Esophagus squamous epithelium (tissue), 4 donors: Measurements from ENCODE around the gene CNST.

Source experiments
- CTCF ChIP-seq, 6 experiments: fragments of 450-650 bp in 4 of 6; fragments of 200-600 bp in 2 of 6; sonication (generic) in 2 of 6; IDR thresholded peaks; one replicate each; pipeline ENCODE4 v1.5.1; 2016 to 2019; ENCODE audit warnings: antibody characterized with exemption in 6 of 6, mild to moderate bottlenecking in 4 of 6, moderate library complexity in 4 of 6
- POLR2A ChIP-seq, 4 donors: fragments of 450-650 bp; IDR thresholded peaks; one replicate each; pipeline ENCODE4 v1.6.1; 2017; ENCODE audit warnings: antibody characterized with exemption in 4 of 4, mild to moderate bottlenecking in 4 of 4, moderate library complexity in 3 of 4

- TF ChIP-seq CTCF (IDR thresholded peaks at IDR 0.05), result no peak
- TF ChIP-seq POLR2A (IDR thresholded peaks at IDR 0.05), result no peak
These were observed 120.7 kb downstream of the CNST start for GRCh38 chr1:246687002-246687401.
